Fibroblast of peridontal ligament (primary cell): ENCODE results near the gene HDDC2.

Source experiments
- DNase-seq: peaks from one replicate; pipeline ENCODE4 v3.0.0-alpha.2; 2010; ENCODE audit errors: extremely low read depth

The HDDC2 gene

GRCh38 chr6:125269328-125269985, 32.3 kb downstream of the HDDC2 start:
- no peak for DNase-seq

GRCh38 chr6:125268765-125269164, 33.0 kb downstream of the HDDC2 start:
- DNase-seq = no peak

- DNase-seq = no peak
Observed at GRCh38 chr6:125267806-125268523, 33.8 kb downstream of the HDDC2 start.

GRCh38 chr6:125264476-125264875, 37.3 kb downstream of the HDDC2 start:
- no peak for DNase-seq

- peak; percentile 82 for DNase-seq
Observed at GRCh38 chr6:125262016-125263013, 39.5 kb downstream of the HDDC2 start.

- DNase-seq = no peak
Observed at GRCh38 chr6:125259354-125259736, 42.4 kb downstream of the HDDC2 start.

GRCh38 chr6:125258651-125259353, 43.0 kb downstream of the HDDC2 start:
- DNase-seq = no peak

GRCh38 chr6:125257351-125257750, 44.4 kb downstream of the HDDC2 start:
- DNase-seq = no peak

- peak; percentile 68 for DNase-seq
Observed at GRCh38 chr6:125255201-125255600, 46.6 kb downstream of the HDDC2 start.

- DNase-seq = no peak
Observed at GRCh38 chr6:125254321-125254720, 47.4 kb downstream of the HDDC2 start.

- DNase-seq = no peak
Observed at GRCh38 chr6:125253881-125254280, 47.9 kb downstream of the HDDC2 start.

GRCh38 chr6:125252891-125253290, 48.9 kb downstream of the HDDC2 start:
- no peak for DNase-seq

GRCh38 chr6:125251516-125252220, 50.1 kb downstream of the HDDC2 start:
- peak; percentile 52 for DNase-seq

GRCh38 chr6:125250511-125250910, 51.3 kb downstream of the HDDC2 start:
- no peak for DNase-seq

- DNase-seq = no peak
Observed at GRCh38 chr6:125248136-125248535, 53.6 kb downstream of the HDDC2 start.

- no peak for DNase-seq
Observed at GRCh38 chr6:125246566-125246965, 55.2 kb downstream of the HDDC2 start.

GRCh38 chr6:125245523-125246264, 56.1 kb downstream of the HDDC2 start:
- DNase-seq = no peak

GRCh38 chr6:125245109-125245508, 56.7 kb downstream of the HDDC2 start:
- no peak for DNase-seq

- DNase-seq = no peak
Observed at GRCh38 chr6:125237764-125238163, 64.0 kb downstream of the HDDC2 start.
